Kasumi-1 (cell line): ENCODE measurements around the gene UBE2I.

Source experiments
- DNase-seq, 2 experiments: peaks; one replicate each; lab custom pipeline; 2025; lab: John Stamatoyannopoulos, UW

UBE2I gene

DNA sequence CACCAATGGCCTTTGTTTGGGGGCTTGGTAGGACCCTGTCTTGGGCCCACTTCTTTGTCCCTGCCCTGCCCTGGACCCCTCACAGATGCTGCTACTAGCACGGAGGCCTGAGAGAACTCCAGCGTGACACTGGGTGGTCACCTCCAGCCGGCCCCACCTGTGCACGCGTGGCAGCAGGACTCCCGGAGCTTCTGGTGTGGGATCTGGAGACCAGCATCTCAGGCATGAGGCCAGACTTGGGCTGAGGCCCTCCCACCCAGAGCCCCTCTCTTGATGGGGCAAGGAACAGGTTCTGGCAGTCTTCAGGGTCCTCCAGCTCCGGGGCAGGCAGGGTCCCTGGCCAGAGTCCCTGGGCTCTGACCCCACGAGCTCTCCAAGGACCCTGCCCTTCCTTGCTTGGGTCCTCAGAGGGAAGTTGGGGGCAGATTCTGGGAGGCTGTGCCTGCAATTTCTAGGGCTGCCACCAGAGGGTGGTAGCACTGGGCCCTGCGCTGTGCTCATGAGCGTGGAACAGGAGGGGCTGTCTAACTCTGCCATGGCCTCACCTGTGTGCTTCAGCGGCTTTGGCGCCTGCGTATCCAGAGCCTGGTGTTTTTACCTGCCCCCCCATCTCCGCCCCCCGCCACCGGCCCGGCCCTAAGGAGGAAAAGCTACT is 21.0 kb downstream of the UBE2I start:
- DNase-seq = no peak

DNA sequence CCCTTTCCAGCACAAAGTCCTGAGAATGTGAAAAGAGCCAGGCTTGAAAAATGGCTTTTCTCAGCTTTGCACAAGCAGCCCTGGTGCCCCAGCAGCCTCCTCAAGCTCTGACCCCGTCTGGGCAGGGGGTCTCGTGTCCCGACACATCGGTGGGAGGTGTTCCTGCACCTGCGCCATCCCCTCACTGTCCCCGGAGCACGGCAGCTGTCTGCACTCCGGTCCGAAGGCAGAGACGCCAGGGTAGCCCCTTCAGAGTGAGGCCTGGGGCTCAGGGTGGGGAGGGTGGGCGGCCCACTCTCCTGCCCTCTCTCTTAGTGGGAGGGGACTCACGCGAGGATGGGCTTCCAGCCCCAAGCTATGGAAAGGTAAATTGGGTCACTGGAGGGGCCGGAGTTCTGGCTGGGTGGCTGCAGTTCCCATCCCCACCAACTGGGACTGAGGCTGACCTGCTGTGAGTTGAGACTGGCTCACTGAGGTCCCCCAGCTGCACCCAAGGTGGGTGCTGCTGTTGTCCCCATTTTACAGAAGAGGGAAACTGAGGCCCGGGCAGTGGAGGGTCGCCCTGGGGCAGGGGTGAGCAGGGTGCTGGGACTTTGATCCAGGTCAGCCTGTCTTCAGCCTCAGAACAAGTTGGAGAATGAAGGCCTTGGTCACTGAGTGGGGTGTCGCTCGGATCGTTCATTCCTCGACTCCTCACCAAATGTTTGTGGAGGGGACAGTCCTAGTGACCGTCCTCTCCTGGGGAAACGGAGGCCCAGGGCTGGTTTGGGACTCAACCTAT is 21.7 kb downstream of the UBE2I start:
- no peak for DNase-seq

- no peak for DNase-seq
Measured at GRCh38 chr16:1331712-1332617, 22.5 kb downstream of the UBE2I start.

GRCh38 chr16:1332618-1333148 is 23.2 kb downstream of the UBE2I start:
- no peak for DNase-seq

DNA sequence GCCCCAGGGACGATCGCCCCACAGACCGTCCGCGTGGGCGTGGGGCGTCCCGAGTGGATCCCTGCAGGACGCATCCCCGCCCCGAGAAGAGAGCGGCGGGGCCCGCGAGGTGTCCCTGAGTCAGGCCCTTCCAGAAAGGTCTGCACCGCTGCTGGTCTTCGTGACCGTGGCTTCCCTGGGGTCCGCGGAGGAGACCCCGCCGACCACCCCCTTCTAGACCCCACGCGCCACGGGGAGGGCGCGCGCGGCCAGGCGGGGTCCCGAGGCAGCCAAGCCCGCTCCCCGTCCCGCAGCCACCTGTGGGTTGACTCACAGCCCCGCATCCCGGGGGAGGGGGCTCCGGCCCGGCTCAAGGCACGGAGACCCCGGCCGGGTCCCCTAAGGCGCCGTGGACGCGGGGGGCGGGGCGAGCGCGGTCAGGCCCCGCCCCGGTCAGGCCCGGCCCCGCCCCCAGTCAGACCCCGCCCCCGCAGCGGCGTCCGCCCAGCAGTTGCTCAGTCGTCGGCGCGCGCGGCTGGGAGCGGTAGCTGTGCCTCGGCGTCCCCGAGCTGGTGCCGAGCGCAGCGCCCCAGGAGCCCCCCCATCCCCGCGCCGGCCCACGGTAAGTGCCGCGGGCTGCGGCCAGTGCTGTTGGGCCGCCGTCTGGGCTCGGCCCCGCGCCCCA is 23.8 kb downstream of the UBE2I start, which contains the start of gene BAIAP3:
Gene BAIAP3 (plus strand): TSS at position 497 of the 664 bp plus-strand sequence. CDS start 4,905 bp downstream, outside the sequence.
- DNase-seq = no peak

GRCh38 chr16:1333854-1334700 is 24.6 kb downstream of the UBE2I start:
- DNase-seq = no peak

DNA sequence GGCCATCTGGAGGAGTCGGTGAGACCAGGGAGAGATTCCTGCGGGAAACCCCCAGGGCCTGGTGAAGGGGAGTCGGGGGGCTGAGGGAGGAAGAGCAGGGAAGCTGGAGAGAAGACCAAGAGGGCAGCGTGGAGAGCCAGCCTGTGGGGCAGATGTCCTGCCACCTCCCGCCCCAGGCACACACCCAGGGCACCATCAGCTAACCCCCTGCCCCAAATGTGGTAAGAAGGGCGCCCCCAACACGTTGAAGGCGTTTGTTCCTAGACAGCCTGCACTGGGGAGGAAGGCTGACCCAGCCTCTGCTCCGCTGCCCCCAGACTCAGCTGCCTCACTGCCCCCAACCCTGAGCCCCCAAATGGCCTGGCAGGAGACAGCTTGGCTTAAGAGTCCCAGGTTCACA is 25.3 kb downstream of the UBE2I start:
- no peak for DNase-seq

GRCh38 chr16:1335211-1335971 is 26.0 kb downstream of the UBE2I start:
- no peak for DNase-seq

GRCh38 chr16:1335996-1336395 is 26.6 kb downstream of the UBE2I start:
- DNase-seq = no peak

GRCh38 chr16:1336619-1337018 is 27.2 kb downstream of the UBE2I start:
- no peak for DNase-seq

DNA sequence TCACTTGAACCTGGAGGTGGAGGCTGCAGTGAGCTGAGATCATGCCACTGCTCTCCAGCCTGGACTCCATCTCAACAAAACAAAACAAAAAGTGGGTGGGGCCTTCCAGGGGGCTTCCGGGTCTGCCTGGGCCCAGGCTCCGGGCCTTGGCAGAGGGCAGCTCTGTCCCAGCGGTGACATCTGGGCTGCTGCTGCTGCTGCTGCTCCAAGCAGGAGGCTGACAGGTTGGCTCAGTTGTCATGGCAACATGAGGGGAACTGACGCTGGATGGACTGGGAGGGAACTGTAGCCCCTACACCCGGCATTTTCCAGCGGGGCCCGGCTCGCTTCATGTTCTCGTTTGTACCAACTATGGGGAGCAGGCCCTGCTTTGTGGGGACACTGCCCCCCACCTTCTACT is 28.1 kb downstream of the UBE2I start:
- no peak for DNase-seq

DNA sequence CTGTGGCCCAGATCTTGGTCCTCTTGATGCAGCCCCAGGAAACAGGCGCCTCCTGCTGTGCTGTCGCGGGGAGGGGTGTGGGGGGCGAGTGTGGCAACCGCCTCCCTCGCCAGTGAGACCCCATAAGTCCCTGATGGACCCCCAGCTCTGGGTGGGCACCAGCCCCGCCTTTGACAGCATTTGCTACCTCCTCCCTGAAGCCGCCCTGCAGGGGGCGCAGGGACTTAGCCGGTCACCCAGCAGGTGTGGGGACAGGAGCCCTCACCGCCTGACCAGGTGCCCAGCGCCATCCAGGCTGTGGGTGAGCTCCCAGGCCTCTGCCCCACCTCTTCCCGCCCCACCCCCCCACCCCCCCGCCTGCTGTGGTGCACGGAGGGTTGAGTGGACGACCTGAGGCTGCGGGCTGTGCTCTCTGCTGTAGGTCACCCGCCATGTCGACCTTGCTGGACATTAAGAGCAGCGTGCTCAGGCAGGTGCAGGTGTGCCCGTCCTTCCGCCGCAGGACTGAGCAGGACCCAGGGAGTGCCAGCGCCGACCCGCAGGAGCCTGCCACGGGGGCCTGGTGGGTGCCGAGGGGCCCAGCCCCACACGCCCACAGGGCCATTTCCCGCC is 28.8 kb downstream of the UBE2I start:
- DNase-seq = peak in 1 of 2 experiments; percentile 3

GRCh38 chr16:1338855-1339675 is 29.6 kb downstream of the UBE2I start:
- DNase-seq = no peak

DNA sequence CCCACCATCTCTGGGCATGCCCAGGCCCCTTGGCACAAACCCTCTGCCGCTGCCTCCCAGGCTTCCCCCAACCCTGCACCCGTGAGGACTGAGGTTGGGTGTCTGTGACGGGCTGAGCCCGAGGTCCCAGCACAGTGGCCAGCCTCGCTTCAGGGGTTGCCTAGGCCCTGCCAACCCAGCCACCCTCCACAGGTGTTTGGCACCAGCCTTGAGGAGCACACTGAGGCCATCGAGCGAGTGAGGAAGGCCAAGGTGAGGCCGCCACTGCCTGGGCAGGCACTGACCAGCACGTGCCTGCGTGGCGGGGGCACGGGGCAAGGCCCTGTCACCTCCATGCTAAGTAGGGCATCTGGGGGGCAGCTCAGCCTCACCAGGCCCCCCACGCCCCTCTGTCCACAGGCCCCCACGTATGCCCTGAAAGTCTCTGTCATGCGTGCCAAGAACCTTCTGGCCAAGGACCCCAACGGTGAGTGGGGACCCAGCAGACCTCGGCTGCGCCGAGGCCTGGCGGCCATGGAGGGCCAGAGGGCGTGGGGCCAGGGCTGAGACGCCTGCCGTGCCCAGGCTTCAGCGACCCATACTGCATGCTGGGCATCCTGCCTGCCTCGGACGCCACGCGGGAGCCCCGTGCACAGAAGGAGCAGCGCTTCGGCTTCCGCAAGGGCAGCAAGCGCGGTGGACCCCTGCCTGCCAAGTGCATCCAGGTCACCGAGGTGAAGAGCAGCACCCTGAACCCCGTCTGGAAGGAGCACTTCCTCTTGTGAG is 31.5 kb downstream of the UBE2I start:
- no peak for DNase-seq

DNA sequence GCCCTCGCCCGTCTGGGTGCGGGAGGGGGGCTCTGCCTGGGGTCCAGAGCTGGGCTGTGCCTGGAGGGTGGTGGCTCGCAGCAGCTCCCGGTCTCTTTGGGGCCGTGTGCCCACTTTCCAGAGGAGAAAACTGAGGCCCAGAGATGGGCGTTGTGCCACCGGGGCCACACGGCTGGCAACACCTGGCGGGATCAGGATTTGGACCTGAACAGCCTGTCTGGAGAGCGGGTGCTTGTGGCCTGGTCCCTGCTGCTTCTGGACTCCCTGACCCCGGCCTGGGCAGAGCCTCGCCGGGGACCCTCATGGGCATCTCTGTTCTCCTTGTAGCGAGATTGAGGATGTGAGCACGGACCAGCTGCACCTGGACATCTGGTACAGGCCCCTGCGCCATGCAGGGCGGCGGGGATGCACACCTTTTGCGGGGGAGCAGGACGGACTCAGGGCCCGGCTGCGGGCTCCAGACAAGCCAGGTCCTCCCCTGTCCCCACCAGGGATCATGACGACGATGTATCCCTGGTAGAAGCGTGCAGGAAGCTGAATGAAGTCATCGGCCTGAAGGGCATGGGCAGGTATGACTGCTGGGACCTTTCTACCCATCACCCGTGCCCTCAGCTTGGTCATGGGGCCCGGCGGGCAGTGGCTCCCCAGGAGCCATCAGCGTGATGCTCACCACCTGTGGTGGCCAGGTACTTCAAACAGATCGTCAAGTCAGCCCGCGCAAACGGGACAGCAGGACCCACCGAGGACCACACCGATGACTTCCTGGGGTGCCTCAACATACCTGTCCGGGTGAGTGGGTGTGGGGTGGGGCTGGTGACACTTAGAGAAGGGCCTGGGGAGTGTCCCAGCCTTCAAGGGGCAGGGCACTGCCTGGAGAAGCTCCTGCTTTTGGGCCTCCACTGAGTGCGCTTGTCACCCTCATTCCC is 32.3 kb downstream of the UBE2I start:
- DNase-seq = no peak

- DNase-seq = peak; percentile 93 to 94
Measured at GRCh38 chr16:1342526-1343427, 33.3 kb downstream of the UBE2I start.
